GM12801 (cell line): Measurements from ENCODE around the gene DOCK4.

Experiments used
- TF ChIP-seq, protein P1 (sequence below): IDR thresholded peaks from one replicate; pipeline ENCODE4 v1.5.1; 2011; ENCODE audit warnings: control low read depth; ENCODE audit not compliant: insufficient read length; ENCODE audit errors: extremely low read depth

DOCK4 gene

GRCh38 chr7:112136271-112137008 is 69.8 kb downstream of the DOCK4 start:
- TF ChIP-seq, protein P1, sequence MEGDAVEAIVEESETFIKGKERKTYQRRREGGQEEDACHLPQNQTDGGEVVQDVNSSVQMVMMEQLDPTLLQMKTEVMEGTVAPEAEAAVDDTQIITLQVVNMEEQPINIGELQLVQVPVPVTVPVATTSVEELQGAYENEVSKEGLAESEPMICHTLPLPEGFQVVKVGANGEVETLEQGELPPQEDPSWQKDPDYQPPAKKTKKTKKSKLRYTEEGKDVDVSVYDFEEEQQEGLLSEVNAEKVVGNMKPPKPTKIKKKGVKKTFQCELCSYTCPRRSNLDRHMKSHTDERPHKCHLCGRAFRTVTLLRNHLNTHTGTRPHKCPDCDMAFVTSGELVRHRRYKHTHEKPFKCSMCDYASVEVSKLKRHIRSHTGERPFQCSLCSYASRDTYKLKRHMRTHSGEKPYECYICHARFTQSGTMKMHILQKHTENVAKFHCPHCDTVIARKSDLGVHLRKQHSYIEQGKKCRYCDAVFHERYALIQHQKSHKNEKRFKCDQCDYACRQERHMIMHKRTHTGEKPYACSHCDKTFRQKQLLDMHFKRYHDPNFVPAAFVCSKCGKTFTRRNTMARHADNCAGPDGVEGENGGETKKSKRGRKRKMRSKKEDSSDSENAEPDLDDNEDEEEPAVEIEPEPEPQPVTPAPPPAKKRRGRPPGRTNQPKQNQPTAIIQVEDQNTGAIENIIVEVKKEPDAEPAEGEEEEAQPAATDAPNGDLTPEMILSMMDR = no peak

DNA sequence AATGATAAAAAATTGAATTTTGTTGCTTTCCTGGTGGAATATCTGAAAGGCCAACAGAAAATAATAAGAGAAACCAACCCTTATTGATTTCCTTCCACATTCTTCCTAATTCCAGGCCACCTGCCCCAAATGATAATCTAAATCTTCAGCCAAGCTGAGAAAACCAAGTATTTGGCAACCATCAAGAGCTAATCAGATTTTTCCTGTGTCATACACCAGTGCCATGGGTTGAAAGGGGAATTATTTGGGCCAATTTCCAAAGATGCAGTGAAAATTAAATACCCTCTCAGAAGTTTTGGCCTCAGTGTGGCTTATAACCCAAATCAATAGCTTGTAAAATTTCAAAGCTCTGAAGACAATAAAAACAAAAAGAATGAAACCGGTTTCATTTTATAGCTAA is 70.4 kb downstream of the DOCK4 start:
- TF ChIP-seq, protein P1 = no peak

DNA sequence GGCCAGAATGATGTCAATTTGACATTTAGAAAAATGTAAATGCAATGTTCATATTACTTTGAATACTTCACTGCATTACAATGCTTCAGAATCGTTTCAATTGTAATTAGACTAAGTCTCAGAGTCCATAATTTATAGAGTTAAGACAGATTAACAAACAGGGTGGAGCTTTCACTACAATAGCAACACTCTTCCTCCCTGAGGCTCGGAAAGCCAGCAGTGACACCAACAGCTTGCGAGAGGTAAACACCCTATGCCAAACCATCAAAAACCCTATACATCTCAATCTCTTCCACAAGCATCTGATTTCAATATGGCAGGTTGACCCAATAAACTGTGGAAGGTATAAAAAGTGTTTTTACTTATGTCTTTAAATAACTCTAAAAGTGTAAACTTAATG is 72.2 kb downstream of the DOCK4 start:
- TF ChIP-seq, protein P1 = no peak

DNA sequence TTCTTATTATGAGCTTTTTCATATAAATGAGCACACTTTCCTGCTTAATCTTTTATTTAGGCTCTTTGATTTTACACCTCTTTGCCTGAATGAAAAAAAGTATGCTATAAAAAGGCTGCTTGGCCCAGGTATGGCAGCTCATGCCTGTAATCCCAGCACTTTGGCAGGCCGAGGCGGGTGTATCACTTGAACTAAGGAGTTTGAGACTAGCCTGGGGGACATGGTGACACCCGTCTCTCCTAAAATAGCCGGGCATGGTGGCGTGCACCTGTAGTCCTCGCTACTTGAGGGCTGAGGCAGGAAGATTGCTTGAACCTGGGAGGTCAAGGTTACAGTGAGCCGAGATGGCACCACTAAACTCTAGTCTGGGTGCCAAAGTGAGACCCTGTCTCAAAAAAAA is 72.9 kb downstream of the DOCK4 start:
- TF ChIP-seq, protein P1 = no peak

GRCh38 chr7:112132051-112132694 is 74.0 kb downstream of the DOCK4 start:
- TF ChIP-seq, protein P1 = no peak

DNA sequence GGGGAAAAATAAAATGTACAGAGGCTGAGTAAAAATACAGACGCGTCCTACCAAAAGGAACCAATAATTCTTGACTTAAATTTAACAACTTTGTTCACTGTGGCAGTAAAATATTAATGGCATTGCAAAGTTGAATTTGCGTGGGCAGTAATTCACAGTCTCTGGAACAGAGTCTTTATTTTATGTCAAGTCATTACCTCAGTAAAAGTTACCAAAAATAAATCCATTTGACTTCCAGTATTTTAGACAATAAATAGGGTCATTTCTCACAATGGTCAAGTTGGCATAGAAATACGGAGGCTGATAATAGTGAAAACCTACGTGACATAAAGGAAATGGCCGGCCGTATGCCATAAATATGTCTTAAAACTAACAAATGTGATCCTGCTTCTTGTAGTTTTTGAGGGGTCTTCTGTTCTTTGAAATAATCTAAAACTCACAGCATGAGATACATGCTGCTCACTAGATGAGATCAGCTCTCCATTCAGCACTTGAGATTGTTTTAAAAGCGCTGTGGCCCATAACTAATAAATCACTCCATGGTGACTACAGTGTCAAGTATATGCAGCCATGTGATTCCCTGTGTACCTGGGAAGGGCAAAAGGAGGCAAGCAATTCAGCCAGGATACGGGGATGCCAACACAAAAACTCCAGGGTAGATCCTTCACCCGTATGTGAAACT is 75.3 kb downstream of the DOCK4 start:
- TF ChIP-seq, protein P1 = no peak

- TF ChIP-seq, protein P1 = no peak
These were observed 76.4 kb downstream of the DOCK4 start for GRCh38 chr7:112129655-112130323.
